Erythroblast (primary cell): ENCODE data around the gene TUBA3C.

ENCODE experiments used
- GATA1 ChIP-seq: IDR thresholded peaks from 2 replicates; pipeline ENCODE4 v1.6.1; 2011; ENCODE audit warnings: low read depth, mild to moderate bottlenecking, control low read depth, low read length, moderate library complexity
- POLR2A ChIP-seq: IDR thresholded peaks from 2 replicates; pipeline ENCODE4 v1.6.1; 2011; ENCODE audit warnings: mild to moderate bottlenecking, low read length

- TF ChIP-seq POLR2A (no peak), GATA1 (no peak)
These were observed 4.4 kb upstream of the TUBA3C start for GRCh38 chr13:19185865-19186645.
